GM12891 (cell line): ENCODE data around the gene STAM.
A peak's percentile ranks its signal among the peaks of the same experiment; 100 is the strongest.

Experiments
- POLR2AphosphoS5 ChIP-seq: IDR thresholded peaks from 2 replicates; pipeline ENCODE4 v1.6.1; 2011; ENCODE audit warnings: low read depth, low read length, control low read depth
- SPI1 ChIP-seq: IDR thresholded peaks from 2 replicates; pipeline ENCODE4 v1.6.1; 2011; ENCODE audit warnings: low read depth, low read length, control low read depth
- TAF1 ChIP-seq: IDR thresholded peaks from 2 replicates; pipeline ENCODE4 v1.6.1; 2011; ENCODE audit warnings: low read depth, low read length, control low read depth

GRCh38 chr10:17644485-17644943, 563 bp downstream of the STAM start:
- TF ChIP-seq POLR2AphosphoS5 = no peak
- TF ChIP-seq SPI1 = 0 out of 2 replicates have a peak, but pooled peaks have one; percentile 7
- TF ChIP-seq TAF1 = no peak
